Measurements from ENCODE around the gene RCBTB2.

- TF ChIP-seq EZH2 (IDR thresholded peaks at IDR 0.05; ENCODE audit: insufficient read depth, poor library complexity, severe bottlenecking) (no peak), EZH2phosphoT487 (IDR thresholded peaks at IDR 0.05; ENCODE audit: insufficient read depth, low read depth) (no peak)
Observed at GRCh38 chr13:48532256-48532505, 699 bp downstream of the RCBTB2 start.

Measured in GM23248 (cell line).